ENCODE results near the gene ITLN2. TPM values are rescaled to one million over a fixed set of nuclear protein-coding genes. Genes with fewer than 3 reads are reported as not detected.

Gene ITLN2
- total RNA-seq, 2 experiments from 2014 or later, result not detected

- peak overlapping the region; percentile 51 for H3K4me3 Mint-ChIP-seq
- peaks cover 4% of the 10 kb centered on the region for H3K9me3 Mint-ChIP-seq
- ChIA-PET POLR2A (no interaction called here), CTCF (interaction anchor here (0.5 to 0.9 kb wide), 2 partner anchors 8 to 226 kb away, joined by 3 to 5 read pairs; no protein-coding TSS in a partner anchor)
- intact Hi-C loops (cut with micrococcal nuclease), result no loop called here
- H3K27ac Mint-ChIP-seq, result no peak overlapping the region
- peaks cover 23% of the 10 kb centered on the region for H3K27me3 Mint-ChIP-seq
- peaks cover 6% of the 10 kb centered on the region for H3K4me1 Mint-ChIP-seq (ENCODE audit: low read depth)
- no peaks in the 10 kb centered on the region for H3K36me3 Mint-ChIP-seq
- peak; percentile 15 for DNase-seq
These were observed 27.2 kb upstream of the ITLN2 start for GRCh38 chr1:160981584-160982411.

DNA sequence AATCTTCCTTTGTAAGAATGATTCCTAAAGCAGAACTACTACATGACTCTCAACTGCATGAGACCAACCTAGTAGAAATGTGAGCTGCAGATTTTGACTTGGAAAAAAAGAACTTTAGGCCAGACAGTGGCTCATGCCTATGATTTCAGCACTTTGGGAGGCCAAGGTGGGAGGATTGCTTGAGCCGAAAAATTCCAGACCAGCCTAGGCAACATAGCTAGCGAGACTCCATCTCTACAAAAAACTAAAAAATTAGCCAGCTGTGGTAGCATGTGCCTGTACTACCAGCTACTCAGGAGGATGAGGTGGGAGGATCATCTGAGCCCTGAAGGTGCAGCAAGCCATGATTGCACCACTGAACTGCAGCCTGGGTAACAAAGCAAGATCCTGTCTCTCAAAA lies 24.7 kb upstream of the ITLN2 start:
- CTCF ChIA-PET, result interaction anchor here (0.7 to 2.0 kb wide), 5 partner anchors 11 to 144 kb away, joined by 3 to 9 read pairs (median 4); no protein-coding TSS in a partner anchor
- peaks cover 23% of the 10 kb centered on the region for H3K27me3 Mint-ChIP-seq
- no peaks in the 10 kb centered on the region for H3K36me3 Mint-ChIP-seq

GRCh38 chr1:160978510-160978927 lies 23.9 kb upstream of the ITLN2 start:
- intact Hi-C loops (cut with micrococcal nuclease), result no loop called here
- H3K9me3 Mint-ChIP-seq, result no peaks in the 10 kb centered on the region
- no peaks in the 10 kb centered on the region for H3K36me3 Mint-ChIP-seq
- H3K4me1 Mint-ChIP-seq (ENCODE audit: low read depth), result peaks cover 6% of the 10 kb centered on the region
- no peak overlapping the region for H3K27ac Mint-ChIP-seq
- ChIA-PET CTCF (interaction anchor here (1.0 to 2.0 kb wide), 4 partner anchors 12 to 144 kb away, joined by 3 to 9 read pairs (median 5); no protein-coding TSS in a partner anchor), POLR2A (no interaction called here)
- H3K4me3 Mint-ChIP-seq, result no peak overlapping the region
- DNase-seq, result no peak
- peaks cover 23% of the 10 kb centered on the region for H3K27me3 Mint-ChIP-seq

More for the DNA sequence above, 24.7 kb upstream of the ITLN2 start:
- intact Hi-C loops (cut with micrococcal nuclease), result no loop called here
- Mint-ChIP-seq H3K4me1 (ENCODE audit: low read depth) (peaks cover 6% of the 10 kb centered on the region), H3K9me3 (no peaks in the 10 kb centered on the region), H3K27ac (no peak overlapping the region), H3K4me3 (no peak overlapping the region)
- DNase-seq, result no peak
- POLR2A ChIA-PET, result no interaction called here

GRCh38 chr1:160975026-160975425 lies 20.4 kb upstream of the ITLN2 start:
- POLR2A ChIA-PET, result no interaction called here
- intact Hi-C loops (cut with micrococcal nuclease), result no loop called here
- no peaks in the 10 kb centered on the region for H3K36me3 Mint-ChIP-seq
- H3K4me1 Mint-ChIP-seq (ENCODE audit: low read depth), result peaks cover 11% of the 10 kb centered on the region
- peaks cover 2% of the 10 kb centered on the region for H3K27me3 Mint-ChIP-seq
- no peaks in the 10 kb centered on the region for H3K9me3 Mint-ChIP-seq
- no peak overlapping the region for H3K4me3 Mint-ChIP-seq
- no peak overlapping the region for H3K27ac Mint-ChIP-seq
- CTCF ChIA-PET, result interaction anchor here (1.3 to 1.9 kb wide), 3 partner anchors 15 to 24 kb away, joined by 3 to 6 read pairs (median 4); partner anchors contain the start of gene ITLN2
- no peak for DNase-seq

DNA sequence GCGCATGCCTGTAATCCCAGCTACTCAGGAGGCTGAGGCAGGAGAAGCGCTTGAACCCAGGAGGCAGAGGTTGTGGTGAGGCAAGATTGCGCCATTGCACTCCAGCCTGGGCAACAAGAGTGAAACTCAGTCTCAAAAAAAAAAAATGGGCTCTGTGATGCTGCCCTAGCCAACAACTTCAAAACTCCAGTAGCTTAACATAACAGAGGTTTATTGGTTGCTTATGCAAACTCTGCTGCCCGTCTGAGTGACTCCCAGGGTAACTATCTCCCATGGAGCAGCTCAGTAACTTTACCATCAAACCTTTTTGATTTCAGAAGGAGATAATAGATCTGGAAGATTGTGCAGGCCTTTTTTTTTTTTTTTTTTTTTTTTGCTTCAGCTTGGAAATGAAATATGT lies 18.9 kb upstream of the ITLN2 start:
- peaks cover 11% of the 10 kb centered on the region for H3K4me1 Mint-ChIP-seq (ENCODE audit: low read depth)
- ChIA-PET CTCF (interaction anchor here (0.9 to 2.5 kb wide), 2 partner anchors 19 to 22 kb away, joined by 3 to 5 read pairs; partner anchors contain the start of gene ITLN2), POLR2A (no interaction called here)
- DNase-seq, result no peak
- no peak overlapping the region for H3K27ac Mint-ChIP-seq
- H3K4me3 Mint-ChIP-seq, result no peak overlapping the region
- intact Hi-C loops (cut with micrococcal nuclease), result no loop called here
- H3K9me3 Mint-ChIP-seq, result no peaks in the 10 kb centered on the region
- H3K36me3 Mint-ChIP-seq, result no peaks in the 10 kb centered on the region
- peaks cover 3% of the 10 kb centered on the region for H3K27me3 Mint-ChIP-seq

DNA sequence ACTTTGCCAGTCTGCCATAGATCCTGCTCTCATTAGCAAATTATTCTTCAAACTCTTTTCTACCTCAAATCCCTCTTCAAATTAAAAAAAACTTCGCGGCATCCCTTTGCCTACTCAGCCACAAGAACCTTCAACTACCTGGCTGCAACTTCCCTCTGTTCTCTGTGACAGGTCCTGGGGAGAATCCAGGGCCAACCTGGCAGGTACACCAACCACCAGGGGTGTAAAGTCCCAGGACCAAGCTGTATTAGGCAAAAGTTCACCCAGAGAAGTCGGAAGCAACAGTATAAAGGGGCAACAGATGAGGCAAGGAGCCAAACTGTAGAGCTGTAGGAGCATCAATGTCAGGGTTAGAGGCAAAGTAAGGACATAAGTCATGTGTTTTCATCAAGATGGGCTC lies 18.3 kb upstream of the ITLN2 start:
- ChIA-PET CTCF (interaction anchor here (0.6 to 2.5 kb wide), 2 partner anchors 18 to 19 kb away, joined by 3 to 5 read pairs; partner anchors contain the start of gene ITLN2), POLR2A (no interaction called here)
- no peak overlapping the region for H3K27ac Mint-ChIP-seq
- no peak for DNase-seq
- intact Hi-C loops (cut with micrococcal nuclease), result no loop called here
- peaks cover 3% of the 10 kb centered on the region for H3K27me3 Mint-ChIP-seq
- H3K9me3 Mint-ChIP-seq, result no peaks in the 10 kb centered on the region
- H3K4me3 Mint-ChIP-seq, result no peak overlapping the region
- H3K4me1 Mint-ChIP-seq (ENCODE audit: low read depth), result peaks cover 11% of the 10 kb centered on the region
- H3K36me3 Mint-ChIP-seq, result no peaks in the 10 kb centered on the region

DNA sequence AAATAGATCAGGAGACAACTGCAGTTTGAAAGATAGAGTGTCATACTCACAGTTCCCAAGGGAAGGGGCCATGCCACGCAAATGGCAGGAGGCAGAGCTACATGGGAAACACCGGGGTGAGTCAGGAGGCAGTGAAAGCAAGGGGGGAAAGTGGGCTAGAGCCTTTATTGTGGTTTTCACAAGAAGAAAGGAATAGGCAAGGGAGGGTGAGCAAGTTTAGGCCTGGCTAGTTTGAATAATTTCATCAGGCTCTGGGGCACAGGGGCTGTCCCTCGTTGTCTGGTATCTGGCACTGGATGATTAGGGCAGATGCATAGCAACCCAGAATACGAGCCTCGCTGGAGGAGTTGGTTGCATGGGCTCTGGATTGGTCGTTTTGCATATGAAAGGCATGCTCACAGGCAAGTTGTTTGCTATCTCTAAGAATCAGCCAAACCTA lies 17.0 kb upstream of the ITLN2 start:
- Mint-ChIP-seq H3K36me3 (no peaks in the 10 kb centered on the region), H3K9me3 (no peaks in the 10 kb centered on the region), H3K27me3 (peaks cover 3% of the 10 kb centered on the region), H3K27ac (no peak overlapping the region), H3K4me1 (ENCODE audit: low read depth) (peaks cover 11% of the 10 kb centered on the region), H3K4me3 (peak overlapping the region; percentile 5)
- CTCF ChIA-PET, result interaction anchor here (0.8 to 2.5 kb wide), 2 partner anchors 17 to 19 kb away, joined by 5 read pairs; partner anchors contain the start of gene ITLN2
- peak; percentile 79 for DNase-seq
- POLR2A ChIA-PET, result no interaction called here
- intact Hi-C loops (cut with micrococcal nuclease), result no loop called here

- ChIA-PET CTCF (interaction anchor here (1.0 kb wide), 1 partner anchor 26 kb away, joined by 4 read pairs; no protein-coding TSS in a partner anchor), POLR2A (interaction anchor here (1.1 kb wide), 1 partner anchor 20 kb away, joined by 3 read pairs; no protein-coding TSS in a partner anchor)
- H3K27me3 Mint-ChIP-seq, result no peaks in the 10 kb centered on the region
- H3K9me3 Mint-ChIP-seq, result no peaks in the 10 kb centered on the region
- H3K36me3 Mint-ChIP-seq, result no peaks in the 10 kb centered on the region
- no peak overlapping the region for H3K27ac Mint-ChIP-seq
- DNase-seq, result no peak
- no peaks in the 10 kb centered on the region for H3K4me1 Mint-ChIP-seq (ENCODE audit: low read depth)
- intact Hi-C loops (cut with micrococcal nuclease), result no loop called here
- no peak overlapping the region for H3K4me3 Mint-ChIP-seq
These were observed 8.9 kb upstream of the ITLN2 start for GRCh38 chr1:160963521-160963920.

GRCh38 chr1:160961419-160961818 lies 6.8 kb upstream of the ITLN2 start:
- no peaks in the 10 kb centered on the region for H3K9me3 Mint-ChIP-seq
- H3K4me1 Mint-ChIP-seq (ENCODE audit: low read depth), result no peaks in the 10 kb centered on the region
- no peak overlapping the region for H3K4me3 Mint-ChIP-seq
- H3K36me3 Mint-ChIP-seq, result no peaks in the 10 kb centered on the region
- H3K27me3 Mint-ChIP-seq, result no peaks in the 10 kb centered on the region
- intact Hi-C loops (cut with micrococcal nuclease), result no loop called here
- H3K27ac Mint-ChIP-seq, result no peak overlapping the region
- ChIA-PET POLR2A (no interaction called here), CTCF (interaction anchor here (2.5 kb wide), 1 partner anchor 10 kb away, joined by 13 read pairs; no protein-coding TSS in a partner anchor)
- no peak for DNase-seq

DNA sequence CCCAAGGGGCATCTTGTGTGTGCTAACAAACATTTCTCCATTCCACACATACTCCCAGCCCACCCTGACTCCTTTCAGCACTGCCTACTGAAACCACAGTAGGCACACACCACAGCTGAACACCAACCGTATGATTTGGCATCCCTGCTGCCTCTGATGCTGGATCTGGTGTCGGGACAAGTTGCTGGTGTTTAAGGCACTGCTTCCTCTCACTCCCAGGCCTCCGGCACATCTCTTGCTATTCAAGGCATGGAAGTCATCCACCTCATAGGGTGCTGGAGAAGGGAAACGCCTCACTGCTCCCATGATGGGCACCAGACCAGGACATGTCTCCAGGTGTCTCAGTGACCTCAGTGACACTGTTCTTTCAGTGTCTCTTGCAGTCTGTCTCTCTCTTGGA lies 2.4 kb upstream of the ITLN2 start:
- H3K4me3 Mint-ChIP-seq, result no peak overlapping the region
- H3K27me3 Mint-ChIP-seq, result no peaks in the 10 kb centered on the region
- intact Hi-C loops (cut with micrococcal nuclease), result no loop called here
- ChIA-PET CTCF (interaction anchor here (0.9 to 2.9 kb wide), 3 partner anchors 120 to 177 kb away, joined by 3 to 10 read pairs (median 3); no protein-coding TSS in a partner anchor), POLR2A (no interaction called here)
- no peak for DNase-seq
- no peaks in the 10 kb centered on the region for H3K9me3 Mint-ChIP-seq
- no peaks in the 10 kb centered on the region for H3K36me3 Mint-ChIP-seq
- H3K4me1 Mint-ChIP-seq (ENCODE audit: low read depth), result peaks cover 2% of the 10 kb centered on the region
- H3K27ac Mint-ChIP-seq, result no peak overlapping the region

GRCh38 chr1:160953030-160953429 lies 1.6 kb downstream of the ITLN2 start:
- H3K4me1 Mint-ChIP-seq (ENCODE audit: low read depth), result peaks cover 2% of the 10 kb centered on the region
- ChIA-PET CTCF (interaction anchor here (0.8 to 6.5 kb wide), 24 partner anchors 12 to 398 kb away, joined by 3 to 296 read pairs (median 7); partner anchors contain the start of genes CD244 and LY9), POLR2A (interaction anchor here (0.9 kb wide), 1 partner anchor 119 kb away, joined by 3 read pairs; no protein-coding TSS in a partner anchor)
- H3K36me3 Mint-ChIP-seq, result no peaks in the 10 kb centered on the region
- DNase-seq, result no peak
- H3K27me3 Mint-ChIP-seq, result no peaks in the 10 kb centered on the region
- no peaks in the 10 kb centered on the region for H3K9me3 Mint-ChIP-seq
- H3K4me3 Mint-ChIP-seq, result no peak overlapping the region
- no peak overlapping the region for H3K27ac Mint-ChIP-seq
- intact Hi-C loops (cut with micrococcal nuclease), result no loop called here

- H3K4me1 Mint-ChIP-seq (ENCODE audit: low read depth), result peaks cover 2% of the 10 kb centered on the region
- H3K36me3 Mint-ChIP-seq, result no peaks in the 10 kb centered on the region
- POLR2A ChIA-PET, result no interaction called here
These were observed 2.5 kb downstream of the ITLN2 start for GRCh38 chr1:160952129-160952510.

More at GRCh38 chr1:160952129-160952510, 2.5 kb downstream of the ITLN2 start:
- DNase-seq, result no peak
- no peak overlapping the region for H3K4me3 Mint-ChIP-seq
- H3K27me3 Mint-ChIP-seq, result no peaks in the 10 kb centered on the region
- no peaks in the 10 kb centered on the region for H3K9me3 Mint-ChIP-seq
- H3K27ac Mint-ChIP-seq, result no peak overlapping the region
- intact Hi-C loops (cut with micrococcal nuclease), result no loop called here
- CTCF ChIA-PET, result interaction anchor here (0.7 to 6.5 kb wide), 50 partner anchors 8 to 399 kb away, joined by 3 to 296 read pairs (median 5); partner anchors contain the start of genes CD244, KLHDC9, LY9 and SLAMF7
